ENCODE measurements around the gene COMMD9. TPM values are rescaled to one million over a fixed set of nuclear protein-coding genes. Genes with fewer than 3 reads are reported as not detected.

COMMD9 gene
- total RNA-seq, 1 donor from 2014 or later, result 44.8 TPM

GRCh38 chr11:36227044-36227443 lies 62.2 kb downstream of the COMMD9 start:
- intact Hi-C loops (cut with micrococcal nuclease), result no loop called here

GRCh38 chr11:36224209-36224882 lies 64.9 kb downstream of the COMMD9 start:
- intact Hi-C loops (cut with micrococcal nuclease), result no loop called here

- intact Hi-C loops (cut with micrococcal nuclease), result no loop called here
These were observed 66.2 kb downstream of the COMMD9 start for GRCh38 chr11:36222831-36223635.

Other genes starting within 250 kb of the COMMD9 start
- 57.7 and 67.1 TPM in 2 replicates for gene PRR5L, start 6.9 kb upstream of the COMMD9 start, total RNA-seq
- gene TRAF6, start 220.8 kb upstream of the COMMD9 start, total RNA-seq, result 14.1 and 15.0 TPM in 2 replicates